Lung microvascular endothelial cell (primary cell): Measurements from ENCODE around the gene RTL5. TPM values are rescaled to one million over a fixed set of nuclear protein-coding genes. Genes with fewer than 3 reads are reported as not detected.
"Not testable (repeated sequence)": the region's sequence is repeated elsewhere in the genome, so short reads cannot be mapped to it uniquely, and the experiment has no call there.

Experiments
- DNase-seq, 2 donors: peaks; one replicate each; pipeline versions ENCODE4 v3.0.0 to v3.0.0-alpha.2; 2010; ENCODE audit warnings: low read depth in 2 of 2
- total RNA-seq: library from RNA; depleted of rRNA; stranded (reverse); fragments of >200 nt; gene quantifications from 2 replicates; pipeline ENCODE4 v1.2.1, GENCODE V29; 2014

The RTL5 gene
- 0.22 and 0.60 TPM in 2 replicates for total RNA-seq

DNA sequence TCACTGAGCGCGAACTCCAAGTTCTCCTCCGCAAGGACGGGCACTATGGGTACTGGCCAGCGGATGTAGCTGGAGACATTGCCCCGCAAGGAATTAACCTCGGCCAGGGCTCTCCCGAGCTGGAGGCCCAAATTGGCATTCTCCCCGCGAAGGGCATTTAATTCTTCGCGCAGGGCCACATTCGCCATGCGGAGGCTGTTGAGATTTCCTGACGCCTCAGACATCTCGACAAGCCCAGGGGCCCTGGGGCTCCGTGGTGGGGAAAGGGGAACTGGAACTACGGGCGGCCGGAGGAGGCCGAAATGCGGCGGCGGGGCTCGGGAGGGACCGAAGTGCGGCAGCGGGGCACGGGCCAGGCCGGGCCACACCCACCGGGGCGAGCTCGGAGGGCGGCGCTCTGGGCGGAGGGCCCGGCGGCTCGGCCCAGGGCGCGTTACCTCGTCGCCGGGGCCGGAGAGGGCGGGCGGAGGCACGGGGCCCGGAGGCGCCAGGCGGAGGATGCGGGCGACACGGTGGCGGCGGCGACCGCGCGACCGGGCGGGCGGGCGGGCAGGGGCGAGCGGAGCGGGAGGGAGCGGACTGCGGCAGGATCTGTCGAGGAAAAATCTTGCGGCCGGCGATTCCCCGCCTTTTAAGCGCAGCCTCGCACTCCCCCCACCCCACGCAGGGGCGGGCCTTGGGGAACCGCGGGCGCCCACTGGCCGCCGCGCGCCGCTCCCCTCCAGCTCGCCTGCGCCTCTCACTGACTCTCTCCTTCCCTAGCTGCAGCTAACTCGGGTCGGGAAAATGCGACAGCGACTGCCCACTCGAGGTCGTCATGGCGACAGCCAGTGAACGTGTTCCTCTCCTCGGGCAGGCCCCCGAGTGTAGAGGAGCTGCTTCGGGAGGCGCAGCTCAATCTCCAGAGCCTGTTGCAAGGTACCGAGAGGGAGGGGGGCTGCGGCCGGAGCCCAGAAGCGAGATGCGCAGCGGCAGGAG is at the start of gene RTL5:
Gene RTL5 (minus strand): TSS at position 599 of the 978 bp plus-strand sequence.
- peak; percentile 70 to 87 for DNase-seq

GRCh38 chrX:72180539-72180938 is 48.8 kb upstream of the RTL5 start:
- DNase-seq = peak in 1 of 2 donors; percentile 2

DNA sequence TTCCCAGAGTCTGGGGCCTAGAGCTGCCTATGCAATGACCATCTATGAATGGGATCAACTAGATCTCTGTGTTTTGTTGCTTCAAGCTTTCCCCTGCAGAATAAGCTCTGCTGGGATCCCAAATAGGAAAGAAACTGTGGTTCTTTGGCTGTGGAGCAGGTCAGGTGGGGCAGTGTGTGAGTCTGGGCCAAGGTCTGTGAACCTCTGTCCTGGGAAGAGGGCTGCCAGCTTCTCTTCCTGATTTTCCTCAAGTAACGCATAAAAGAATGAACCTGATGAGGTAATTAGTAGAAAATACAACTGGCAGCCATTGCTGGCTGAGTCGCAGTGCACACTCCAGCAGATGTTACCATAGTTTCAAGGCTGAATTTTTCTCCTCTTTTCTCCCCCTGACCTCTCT is 45.3 kb upstream of the RTL5 start:
- DNase-seq = peak in 1 of 2 donors; percentile 15

- DNase-seq = not testable (repeated sequence)
Observed at GRCh38 chrX:72176289-72176688, 44.6 kb upstream of the RTL5 start.

DNA sequence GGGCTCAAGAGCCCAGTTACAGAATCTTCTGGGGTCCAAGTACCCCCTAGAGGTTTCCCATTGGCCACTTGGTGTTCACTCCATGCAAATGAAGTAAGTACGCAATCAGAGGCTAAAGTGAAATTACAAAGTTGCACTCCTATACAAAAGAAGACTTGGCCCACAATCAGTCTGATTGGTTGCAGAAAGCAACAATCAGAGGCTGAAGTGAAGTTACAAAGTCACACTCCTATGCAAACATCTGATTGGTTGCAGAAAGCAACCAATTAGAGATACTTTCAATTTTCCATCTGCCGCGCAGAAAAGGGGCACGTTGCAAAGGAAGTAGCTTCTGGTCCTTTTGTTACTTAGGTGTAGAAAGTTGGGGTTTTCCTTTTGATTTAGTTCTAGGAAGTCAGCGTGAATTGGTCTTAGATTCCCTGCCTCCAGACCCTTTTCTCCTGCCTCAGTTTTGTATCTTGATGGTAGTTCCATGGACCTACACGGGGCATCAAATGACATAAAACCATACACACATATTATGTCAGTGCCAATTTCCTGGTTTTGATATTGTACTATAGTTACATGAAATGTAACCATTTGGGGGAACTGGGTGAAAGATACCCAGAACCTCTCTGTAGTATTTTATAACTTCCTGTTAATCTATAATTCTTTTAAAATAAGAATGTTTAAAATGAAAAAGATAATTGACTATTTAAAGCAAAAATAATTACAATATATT is 37.5 kb upstream of the RTL5 start:
- DNase-seq = peak in 1 of 2 donors; percentile 20

GRCh38 chrX:72165551-72165950 is 33.8 kb upstream of the RTL5 start:
- no peak for DNase-seq

DNA sequence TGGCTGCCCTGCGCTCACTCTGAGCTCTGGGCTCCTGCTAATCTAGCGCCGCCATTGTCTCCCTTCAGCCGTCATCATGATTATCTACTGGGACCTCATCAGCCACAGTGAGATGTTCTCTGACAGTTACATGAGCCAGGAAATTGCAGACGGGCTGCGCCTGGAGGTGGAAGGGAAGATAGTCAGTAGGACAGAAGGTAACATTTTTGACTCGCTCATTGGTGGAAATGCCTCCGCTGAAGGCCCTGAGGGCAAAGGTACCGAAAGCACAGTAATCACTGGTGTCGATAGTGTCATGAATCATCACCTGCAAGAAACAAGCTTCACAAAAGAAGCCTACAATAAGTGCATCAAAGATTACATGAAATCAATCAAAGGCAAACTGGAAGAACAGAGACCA is 28.1 kb upstream of the RTL5 start:
- no peak for DNase-seq

DNA sequence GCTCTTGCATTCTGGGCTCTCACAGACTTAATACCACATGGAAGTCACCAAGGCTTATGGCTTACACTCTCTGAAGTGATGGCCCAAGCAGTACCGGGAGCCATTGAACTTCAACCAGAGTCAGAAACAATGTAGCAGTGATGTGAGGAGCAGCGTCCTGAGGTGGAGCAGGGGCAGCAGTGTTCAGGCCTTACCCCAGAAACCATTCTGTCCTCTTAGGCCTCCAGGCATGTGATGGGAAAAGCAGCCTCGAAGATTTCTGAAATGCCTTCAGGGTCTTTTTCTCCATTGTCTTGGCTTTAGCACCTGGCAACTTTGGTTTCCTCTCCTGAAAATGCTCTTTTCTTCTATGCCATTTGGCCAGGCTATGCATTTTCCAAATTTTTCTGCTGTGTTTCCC is 27.1 kb upstream of the RTL5 start:
- no peak for DNase-seq

DNA sequence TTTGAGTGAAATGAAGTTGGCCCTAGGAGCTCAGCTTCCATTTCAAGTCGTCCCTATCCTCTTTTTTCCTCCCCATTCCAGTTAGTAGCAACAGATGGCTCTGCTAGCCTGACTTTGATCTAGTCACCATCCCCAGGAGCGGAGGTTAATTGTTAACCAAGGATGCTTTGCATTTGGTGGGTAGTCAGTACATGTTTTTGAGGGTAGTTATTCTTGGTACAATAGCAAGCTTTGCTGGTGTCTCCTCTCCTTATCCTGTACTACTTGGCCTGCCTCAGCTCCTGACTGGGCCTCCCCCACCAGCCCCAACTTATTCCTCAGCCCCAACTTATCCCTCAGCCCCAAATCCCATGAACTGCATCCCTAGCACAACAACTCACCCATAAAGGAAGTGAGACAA is 14.8 kb upstream of the RTL5 start:
- DNase-seq = no peak

- DNase-seq = no peak
Observed at GRCh38 chrX:72145181-72145580, 13.5 kb upstream of the RTL5 start.

DNA sequence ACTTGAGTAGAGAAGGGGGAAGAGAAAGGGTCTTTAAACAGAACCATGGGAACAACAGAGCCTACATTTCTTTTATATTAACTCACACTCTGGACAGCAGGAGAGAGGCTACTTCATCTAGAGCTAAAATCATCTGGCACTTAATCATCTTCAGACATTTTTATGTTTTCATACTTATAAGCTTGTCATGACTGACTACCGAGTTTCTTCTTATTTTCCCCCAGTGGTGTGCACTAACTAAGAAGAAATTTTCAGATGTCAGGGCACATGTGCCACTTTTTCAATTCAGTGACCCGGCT is 11.8 kb upstream of the RTL5 start:
- no peak for DNase-seq

DNA sequence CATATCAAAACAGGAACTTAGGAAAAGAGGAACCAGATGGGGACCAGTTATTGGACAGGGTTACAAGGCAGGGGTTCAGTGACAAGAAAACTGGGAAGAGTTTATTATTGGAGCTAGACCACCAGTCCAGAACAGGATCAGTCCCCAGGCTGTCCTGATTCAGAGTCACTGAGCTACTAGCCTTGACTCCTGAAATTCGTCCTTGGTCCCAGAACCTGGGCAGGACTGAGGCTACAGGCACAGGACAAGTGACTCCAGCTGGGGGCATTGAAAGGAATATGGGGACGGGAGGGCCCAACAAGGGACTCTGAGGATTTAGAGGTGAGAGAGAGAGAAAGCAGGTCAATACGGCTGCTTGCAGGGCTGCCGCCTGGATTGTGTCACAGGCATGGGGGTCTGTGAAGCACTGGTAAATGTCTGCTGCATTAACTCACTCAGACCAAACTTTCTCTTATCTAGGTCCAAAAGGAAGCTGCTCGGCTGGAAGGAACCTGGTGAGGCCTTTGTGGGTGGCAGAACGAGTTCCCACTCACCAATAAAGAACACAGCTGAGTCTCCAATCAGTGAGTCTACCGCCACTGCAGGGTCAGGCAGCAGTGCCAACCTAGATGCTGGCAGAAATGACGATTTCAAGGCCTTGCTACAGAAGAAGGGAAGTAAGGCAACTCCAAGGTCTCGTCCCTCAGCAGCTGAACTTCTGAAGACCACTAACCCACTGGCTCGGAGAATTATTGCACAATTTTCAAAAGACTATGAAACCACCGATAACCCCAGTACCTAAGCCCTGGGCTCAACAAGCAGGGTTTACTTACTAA is 11.3 kb upstream of the RTL5 start:
- DNase-seq = no peak

GRCh38 chrX:72142094-72142793 is 10.5 kb upstream of the RTL5 start:
- DNase-seq = no peak

- no peak for DNase-seq
Observed at GRCh38 chrX:72141372-72142004, 9.8 kb upstream of the RTL5 start.

DNA sequence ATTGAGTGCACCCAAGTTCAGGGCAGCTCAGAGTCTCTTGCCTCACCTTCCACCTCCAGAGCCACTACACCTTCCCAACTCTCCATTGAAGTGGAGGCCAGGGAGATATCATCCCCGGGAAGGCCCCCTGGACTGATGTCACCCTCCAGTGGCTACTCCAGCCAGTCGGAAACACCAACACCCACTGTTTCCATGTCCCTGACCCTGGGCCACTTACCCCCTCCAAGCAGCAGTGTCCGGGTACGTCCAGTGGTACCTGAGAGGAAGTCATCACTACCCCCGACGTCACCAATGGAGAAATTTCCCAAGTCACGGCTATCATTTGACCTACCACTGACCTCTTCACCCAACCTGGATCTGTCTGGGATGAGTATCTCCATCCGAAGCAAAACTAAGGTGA is 7.8 kb upstream of the RTL5 start:
- no peak for DNase-seq

- no peak for DNase-seq
Observed at GRCh38 chrX:72137846-72138495, 6.3 kb upstream of the RTL5 start.

- no peak for DNase-seq
Observed at GRCh38 chrX:72133851-72134546, 2.3 kb upstream of the RTL5 start.

- no peak for DNase-seq
Observed at GRCh38 chrX:72132456-72132855, 741 bp upstream of the RTL5 start.

GRCh38 chrX:72130762-72131250 is 909 bp downstream of the RTL5 start:
- DNase-seq = no peak
